Right atrium auricular region (tissue), 2 donors: Measurements from ENCODE around the gene LRRC3. TPM values are rescaled to one million over a fixed set of nuclear protein-coding genes. Genes with fewer than 3 reads are reported as not detected.

ENCODE experiments used
- DNase-seq: peaks from one replicate; pipeline ENCODE4 v3.0.0-alpha.2; 2019; ENCODE audit warnings: low spot score
- H3K27ac ChIP-seq, 2 donors: fragments of 200-600 bp; sonication (generic); 1 replicate in 1 of 2; 2 replicates in 1 of 2; pipeline ENCODE4 v1.5.1; 2016 to 2019
- H3K27me3 ChIP-seq, 2 donors: fragments of 200-600 bp; sonication (generic); one replicate each; pipeline versions ENCODE4 v1.5.1 to v1.6.0; 2017 to 2019
- H3K36me3 ChIP-seq: fragments of 200-600 bp; sonication (generic); one replicate; pipeline ENCODE4 v1.5.1; 2016
- H3K4me1 ChIP-seq, 2 donors: fragments of 200-600 bp; sonication (generic); one replicate each; pipeline versions ENCODE4 v1.5.1 to v1.6.0; 2017 to 2019
- H3K4me3 ChIP-seq, 2 donors: fragments of 200-600 bp; sonication (generic); 1 replicate in 1 of 2; 2 replicates in 1 of 2; pipeline ENCODE4 v1.5.1; 2017 to 2019; ENCODE audit warnings: mild to moderate bottlenecking in 1 of 2, moderate library complexity in 1 of 2
- H3K9me3 ChIP-seq, 2 donors: fragments of 200-600 bp; sonication (generic); one replicate each; pipeline ENCODE4 v1.5.1; 2019
- total RNA-seq, 2 donors: library from RNA; depleted of rRNA; stranded (reverse); fragments of >200 nt; gene quantifications; one replicate each; pipeline ENCODE4 v1.1.0, GENCODE V29; 2016
- TF ChIP-seq, protein P1 (sequence below), 2 donors: fragments of 200-600 bp; sonication (generic); IDR thresholded peaks; one replicate each; pipeline ENCODE4 v1.5.1; 2019; ENCODE audit warnings: antibody characterized with exemption in 2 of 2

LRRC3 gene
- total RNA-seq, 2 donors from 2014 or later, result 1.1 to 1.7 TPM

DNA sequence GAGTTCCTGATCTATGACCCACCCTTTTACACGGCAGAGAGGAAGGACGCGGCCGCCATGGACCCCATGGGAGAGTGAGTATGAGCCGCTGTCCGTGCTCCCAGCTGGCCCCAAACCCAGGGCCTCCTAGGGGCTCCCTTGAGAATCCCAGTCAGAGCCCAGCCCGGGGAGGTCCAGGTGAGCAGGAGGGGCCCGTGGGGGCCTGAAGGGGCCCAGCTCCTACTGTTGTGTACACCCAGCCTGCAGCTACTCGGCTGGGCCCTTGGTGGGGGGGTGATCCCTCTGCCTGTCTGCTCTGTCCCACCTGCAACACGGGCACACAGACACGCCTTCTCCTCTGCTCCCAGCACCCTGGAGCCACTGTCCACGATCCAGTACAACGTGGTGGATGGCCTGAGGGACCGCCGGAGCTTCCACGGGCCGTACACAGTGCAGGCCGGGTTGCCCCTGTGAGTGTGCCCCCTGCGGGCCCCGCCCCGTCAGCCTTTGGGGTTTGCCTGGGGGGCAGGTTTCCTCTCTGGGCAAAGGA, 28.6 kb upstream of the LRRC3 start:
- TF ChIP-seq, protein P1, sequence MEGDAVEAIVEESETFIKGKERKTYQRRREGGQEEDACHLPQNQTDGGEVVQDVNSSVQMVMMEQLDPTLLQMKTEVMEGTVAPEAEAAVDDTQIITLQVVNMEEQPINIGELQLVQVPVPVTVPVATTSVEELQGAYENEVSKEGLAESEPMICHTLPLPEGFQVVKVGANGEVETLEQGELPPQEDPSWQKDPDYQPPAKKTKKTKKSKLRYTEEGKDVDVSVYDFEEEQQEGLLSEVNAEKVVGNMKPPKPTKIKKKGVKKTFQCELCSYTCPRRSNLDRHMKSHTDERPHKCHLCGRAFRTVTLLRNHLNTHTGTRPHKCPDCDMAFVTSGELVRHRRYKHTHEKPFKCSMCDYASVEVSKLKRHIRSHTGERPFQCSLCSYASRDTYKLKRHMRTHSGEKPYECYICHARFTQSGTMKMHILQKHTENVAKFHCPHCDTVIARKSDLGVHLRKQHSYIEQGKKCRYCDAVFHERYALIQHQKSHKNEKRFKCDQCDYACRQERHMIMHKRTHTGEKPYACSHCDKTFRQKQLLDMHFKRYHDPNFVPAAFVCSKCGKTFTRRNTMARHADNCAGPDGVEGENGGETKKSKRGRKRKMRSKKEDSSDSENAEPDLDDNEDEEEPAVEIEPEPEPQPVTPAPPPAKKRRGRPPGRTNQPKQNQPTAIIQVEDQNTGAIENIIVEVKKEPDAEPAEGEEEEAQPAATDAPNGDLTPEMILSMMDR (IDR thresholded peaks at IDR 0.05), result no peak
- Histone ChIP-seq H3K36me3 (no peaks in the 10 kb centered on the region), H3K27ac (no peak overlapping the region), H3K9me3 (peaks cover 0 to 11% of the 10 kb centered on the region in 2 donors), H3K4me3 (no peak overlapping the region), H3K4me1 (no peaks in the 10 kb centered on the region), H3K27me3 (no peaks in the 10 kb centered on the region)
- no peak for DNase-seq

DNA sequence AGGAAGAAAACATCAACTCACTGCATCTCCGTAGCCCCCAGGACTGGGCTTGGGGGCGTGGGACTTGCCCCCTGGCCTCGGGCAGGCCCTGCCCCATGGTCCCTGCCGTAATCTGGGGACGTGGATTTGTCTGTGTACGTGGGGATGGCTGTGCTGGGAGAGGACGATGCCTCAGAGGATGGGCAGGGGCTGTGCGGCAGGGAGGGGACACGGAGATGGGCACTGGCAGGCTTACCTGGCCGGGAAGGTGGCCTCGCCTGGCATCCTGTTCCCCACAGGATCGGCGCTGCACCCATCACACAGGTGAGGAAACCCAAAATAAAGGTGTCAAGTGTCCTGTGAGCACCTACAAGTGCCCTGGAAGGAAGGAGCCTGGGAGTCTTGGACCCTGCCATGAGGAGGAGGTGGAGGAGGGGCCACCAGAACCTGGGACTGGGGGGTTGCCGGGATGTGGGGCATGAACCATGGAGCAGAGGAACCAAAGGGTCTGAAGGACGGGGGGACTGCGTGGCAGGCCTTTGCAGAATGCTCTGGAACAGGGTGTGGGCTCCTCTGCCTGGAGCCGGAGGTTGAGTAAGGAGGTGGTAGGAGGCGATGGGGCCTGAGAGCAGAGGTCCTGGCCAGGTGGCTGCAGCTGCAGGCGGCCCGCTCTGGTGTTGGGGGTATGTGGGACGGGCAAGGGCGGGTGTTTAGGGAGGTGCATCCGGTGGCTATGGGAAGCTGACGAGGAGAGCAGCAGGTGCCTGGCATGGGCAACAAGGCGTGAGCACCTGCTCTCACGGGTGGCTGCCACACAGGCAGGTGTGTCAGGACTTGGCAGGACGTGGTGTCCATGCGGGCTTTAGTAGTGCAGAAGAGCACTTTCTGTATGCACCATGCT, 27.8 kb upstream of the LRRC3 start:
- H3K27me3 ChIP-seq, result no peaks in the 10 kb centered on the region
- no peak for DNase-seq

DNA sequence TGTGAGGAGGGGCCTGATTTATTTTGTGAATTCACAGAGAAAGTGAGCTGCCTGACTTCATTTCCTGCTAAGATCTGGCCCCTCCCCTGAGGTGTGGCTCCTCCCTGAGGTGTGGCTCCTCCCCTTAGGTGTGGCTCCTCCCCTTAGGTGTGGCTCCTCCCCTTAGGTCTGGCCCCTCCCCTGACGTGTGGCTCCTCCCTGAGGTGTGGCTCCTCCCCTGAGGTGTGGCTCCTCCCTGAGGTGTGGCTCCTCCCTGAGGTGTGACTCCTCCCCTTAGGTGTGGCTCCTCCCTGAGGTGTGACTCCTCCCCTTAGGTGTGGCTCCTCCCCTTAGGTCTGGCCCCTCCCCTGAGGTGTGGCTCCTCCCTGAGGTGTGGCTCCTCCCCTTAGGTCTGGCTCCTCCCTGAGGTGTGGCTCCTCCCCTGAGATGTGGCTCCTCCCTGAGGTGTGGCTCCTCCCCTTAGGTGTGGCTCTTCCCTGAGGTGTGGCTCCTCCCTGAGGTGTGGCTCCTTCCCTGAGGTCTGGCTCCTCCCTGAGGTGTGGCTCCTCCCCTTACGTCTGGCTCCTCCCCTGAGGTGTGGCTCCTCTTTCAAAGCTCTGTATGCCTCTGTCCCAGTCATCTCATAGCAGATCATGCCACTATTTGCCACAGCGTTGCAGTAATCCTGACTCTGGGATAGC, 26.9 kb upstream of the LRRC3 start:
- no peak overlapping the region for H3K4me3 ChIP-seq
- H3K27ac ChIP-seq, result no peak overlapping the region
- no peak for DNase-seq
- no peaks in the 10 kb centered on the region for H3K36me3 ChIP-seq
- H3K27me3 ChIP-seq, result no peaks in the 10 kb centered on the region
- H3K4me1 ChIP-seq, result no peaks in the 10 kb centered on the region
- TF ChIP-seq, protein P1 (IDR thresholded peaks at IDR 0.05), result no peak
- H3K9me3 ChIP-seq, result peaks cover 0 to 11% of the 10 kb centered on the region in 2 donors

More for the DNA sequence above, 27.8 kb upstream of the LRRC3 start:
- H3K27ac ChIP-seq, result no peak overlapping the region
- H3K4me1 ChIP-seq, result no peaks in the 10 kb centered on the region
- peaks cover 0 to 11% of the 10 kb centered on the region in 2 donors for H3K9me3 ChIP-seq
- no peaks in the 10 kb centered on the region for H3K36me3 ChIP-seq
- H3K4me3 ChIP-seq, result no peak overlapping the region
- TF ChIP-seq, protein P1 (IDR thresholded peaks at IDR 0.05), result no peak

DNA sequence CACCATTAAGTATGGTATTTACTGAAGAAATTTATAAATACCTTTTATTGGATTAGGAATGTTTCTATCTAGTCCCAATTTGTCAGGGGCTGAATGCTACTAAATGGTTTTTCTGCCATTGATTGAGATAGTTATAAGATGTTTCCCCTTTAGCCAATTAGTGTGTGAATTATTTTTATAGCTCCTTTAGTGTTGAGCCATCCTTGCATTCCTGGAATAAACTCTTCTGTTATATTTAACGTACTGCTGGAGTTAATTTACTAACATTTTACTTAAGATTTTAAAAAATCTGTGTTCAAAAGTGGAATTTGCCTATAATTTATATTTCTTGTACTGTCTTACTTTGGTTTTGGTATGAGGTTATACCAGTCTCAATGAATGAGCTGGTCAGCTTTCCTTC, 25.4 kb upstream of the LRRC3 start:
- H3K4me1 ChIP-seq, result no peaks in the 10 kb centered on the region
- TF ChIP-seq, protein P1 (IDR thresholded peaks at IDR 0.05), result no peak
- H3K36me3 ChIP-seq, result no peaks in the 10 kb centered on the region
- H3K9me3 ChIP-seq, result peaks cover 0 to 11% of the 10 kb centered on the region in 2 donors
- DNase-seq, result no peak
- H3K4me3 ChIP-seq, result no peak overlapping the region
- H3K27me3 ChIP-seq, result no peaks in the 10 kb centered on the region
- no peak overlapping the region for H3K27ac ChIP-seq

DNA sequence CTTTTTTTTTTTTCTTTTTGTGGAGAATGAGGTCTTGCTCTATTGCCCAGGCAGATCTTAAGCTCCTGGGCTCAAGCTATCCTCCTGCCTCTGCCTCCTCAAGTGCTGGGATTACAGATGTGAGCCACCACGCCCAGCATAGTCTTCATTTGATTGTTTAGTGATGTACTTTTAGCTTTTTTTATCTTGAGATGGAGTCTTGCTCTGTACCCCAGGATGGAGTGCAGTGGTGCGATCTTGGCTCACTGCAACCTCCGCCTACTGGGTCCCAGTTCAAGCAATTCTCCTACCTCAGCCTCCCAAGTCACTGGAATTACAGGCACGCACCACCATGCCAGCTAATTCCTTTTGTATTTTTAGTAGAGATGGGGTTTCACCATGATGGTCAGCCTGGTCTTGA, 24.0 kb upstream of the LRRC3 start:
- no peaks in the 10 kb centered on the region for H3K36me3 ChIP-seq
- no peak for DNase-seq
- H3K4me3 ChIP-seq, result no peak overlapping the region
- no peak overlapping the region for H3K27ac ChIP-seq
- TF ChIP-seq, protein P1 (IDR thresholded peaks at IDR 0.05), result no peak
- peaks cover 0 to 11% of the 10 kb centered on the region in 2 donors for H3K9me3 ChIP-seq
- no peaks in the 10 kb centered on the region for H3K27me3 ChIP-seq
- H3K4me1 ChIP-seq, result no peaks in the 10 kb centered on the region
